Stimulated activated naive B cell treated with anti-CD40 and anti-IgM and Interleukin-4, amounts not matched to agents 10 μg/mL and 1 μg/mL and 100 μg/mL, for 72 hours (primary cell): ENCODE measurements around the gene MUSK.
"Not testable (repeated sequence)": the region's sequence is repeated elsewhere in the genome, so short reads cannot be mapped to it uniquely, and the experiment has no call there.

Experiments used
- ATAC-seq, 2 donors: fragments of 150-1000 bp; cut with Tn5 transposase; replicated peaks; 2 replicates each; pipeline ENCODE4 v1.10.0; 2021; ENCODE audit warnings: moderate library complexity in 1 of 2
- DNase-seq: peaks from one replicate; pipeline ENCODE4 v3.0.0; 2021
- H3K27ac Mint-ChIP-seq: one replicate; pipeline ENCODE4 v1.8.0; 2022; ENCODE audit warnings: mild to moderate bottlenecking, mixed read lengths
- H3K27me3 Mint-ChIP-seq, 2 donors: one replicate each; pipeline ENCODE4 v1.8.0; 2022; ENCODE audit warnings: mixed read lengths in 2 of 2
- H3K36me3 Mint-ChIP-seq, 2 donors: one replicate each; pipeline ENCODE4 v1.8.0; 2022; ENCODE audit warnings: mixed read lengths in 2 of 2, mild to moderate bottlenecking in 1 of 2
- H3K4me1 Mint-ChIP-seq, 2 donors: one replicate each; pipeline ENCODE4 v1.8.0; 2022; ENCODE audit warnings: mixed read lengths in 2 of 2, mild to moderate bottlenecking in 1 of 2
- H3K4me3 Mint-ChIP-seq, 2 donors: one replicate each; pipeline ENCODE4 v1.8.0; 2022; ENCODE audit warnings: mild to moderate bottlenecking in 2 of 2, mixed read lengths in 2 of 2, moderate library complexity in 1 of 2
- H3K9me3 Mint-ChIP-seq, 2 donors: one replicate each; pipeline ENCODE4 v1.8.0; 2022; ENCODE audit warnings: mixed read lengths in 2 of 2, mild to moderate bottlenecking in 1 of 2

Gene MUSK

GRCh38 chr9:110762783-110763182, 94.2 kb downstream of the MUSK start:
- no peak for DNase-seq
- Mint-ChIP-seq H3K9me3 (peaks cover 6 to 7% of the 10 kb centered on the region in 2 donors), H3K4me3 (no peak overlapping the region), H3K4me1 (no peaks in the 10 kb centered on the region), H3K27me3 (peaks cover 0 to 3% of the 10 kb centered on the region in 2 donors), H3K36me3 (no peaks in the 10 kb centered on the region), H3K27ac (no peak overlapping the region)
- no peak for ATAC-seq

GRCh38 chr9:110763568-110763967, 95.0 kb downstream of the MUSK start:
- H3K27ac Mint-ChIP-seq: no peak overlapping the region
- no peak for ATAC-seq
- H3K36me3 Mint-ChIP-seq: no peaks in the 10 kb centered on the region
- H3K4me3 Mint-ChIP-seq: no peak overlapping the region
- H3K27me3 Mint-ChIP-seq: peaks cover 0 to 3% of the 10 kb centered on the region in 2 donors
- H3K4me1 Mint-ChIP-seq: no peaks in the 10 kb centered on the region
- peaks cover 5 to 7% of the 10 kb centered on the region in 2 donors for H3K9me3 Mint-ChIP-seq
- no peak for DNase-seq

- Mint-ChIP-seq H3K27me3 (no peaks in the 10 kb centered on the region), H3K4me3 (no peak overlapping the region), H3K9me3 (peaks cover under 1 to 2% of the 10 kb centered on the region in 2 donors), H3K4me1 (no peaks in the 10 kb centered on the region), H3K27ac (no peak overlapping the region), H3K36me3 (no peaks in the 10 kb centered on the region)
- no peak for DNase-seq
- no peak for ATAC-seq
Measured at GRCh38 chr9:110764006-110764405, 95.4 kb downstream of the MUSK start.

GRCh38 chr9:110765926-110766325, 97.3 kb downstream of the MUSK start:
- Mint-ChIP-seq H3K27ac (no peak overlapping the region), H3K36me3 (no peaks in the 10 kb centered on the region), H3K9me3 (no peaks in the 10 kb centered on the region), H3K4me1 (no peaks in the 10 kb centered on the region), H3K27me3 (no peaks in the 10 kb centered on the region), H3K4me3 (no peak overlapping the region)
- DNase-seq (no peak), ATAC-seq (no peak)

GRCh38 chr9:110767559-110768063, 99.0 kb downstream of the MUSK start:
- ATAC-seq: no peak
- no peaks in the 10 kb centered on the region for H3K36me3 Mint-ChIP-seq
- no peaks in the 10 kb centered on the region for H3K27me3 Mint-ChIP-seq
- no peak overlapping the region for H3K27ac Mint-ChIP-seq
- no peaks in the 10 kb centered on the region for H3K9me3 Mint-ChIP-seq
- DNase-seq: no peak
- H3K4me1 Mint-ChIP-seq: no peaks in the 10 kb centered on the region
- no peak overlapping the region for H3K4me3 Mint-ChIP-seq

- Mint-ChIP-seq H3K4me3 (no peak overlapping the region), H3K36me3 (no peaks in the 10 kb centered on the region), H3K27ac (no peak overlapping the region), H3K27me3 (no peaks in the 10 kb centered on the region), H3K9me3 (no peaks in the 10 kb centered on the region), H3K4me1 (no peaks in the 10 kb centered on the region)
- DNase-seq (no peak), ATAC-seq (no peak)
Measured at GRCh38 chr9:110768886-110769285, 100.3 kb downstream of the MUSK start.

- H3K9me3 Mint-ChIP-seq: no peaks in the 10 kb centered on the region
- DNase-seq: no peak
- H3K4me3 Mint-ChIP-seq: no peak overlapping the region
- H3K4me1 Mint-ChIP-seq: no peaks in the 10 kb centered on the region
- ATAC-seq: no peak
- H3K27ac Mint-ChIP-seq: no peak overlapping the region
- H3K36me3 Mint-ChIP-seq: no peaks in the 10 kb centered on the region
- H3K27me3 Mint-ChIP-seq: no peaks in the 10 kb centered on the region
Measured at GRCh38 chr9:110769667-110770066, 101.1 kb downstream of the MUSK start.

GRCh38 chr9:110775724-110776123, 107.1 kb downstream of the MUSK start:
- Mint-ChIP-seq H3K4me1 (no peaks in the 10 kb centered on the region), H3K9me3 (no peaks in the 10 kb centered on the region), H3K4me3 (no peak overlapping the region), H3K36me3 (no peaks in the 10 kb centered on the region), H3K27ac (no peak overlapping the region), H3K27me3 (no peaks in the 10 kb centered on the region)
- DNase-seq (no peak), ATAC-seq (no peak)

GRCh38 chr9:110776221-110776620, 107.6 kb downstream of the MUSK start:
- Mint-ChIP-seq H3K27ac (no peak overlapping the region), H3K9me3 (no peaks in the 10 kb centered on the region), H3K4me1 (no peaks in the 10 kb centered on the region), H3K36me3 (no peaks in the 10 kb centered on the region), H3K4me3 (no peak overlapping the region), H3K27me3 (peaks cover 0 to 5% of the 10 kb centered on the region in 2 donors)
- DNase-seq (no peak), ATAC-seq (no peak)

- H3K27ac Mint-ChIP-seq: no peak overlapping the region
- H3K27me3 Mint-ChIP-seq: peaks cover 0 to 6% of the 10 kb centered on the region in 2 donors
- H3K4me3 Mint-ChIP-seq: no peak overlapping the region
- DNase-seq (no peak), ATAC-seq (no peak)
- no peaks in the 10 kb centered on the region for H3K9me3 Mint-ChIP-seq
- no peaks in the 10 kb centered on the region for H3K36me3 Mint-ChIP-seq
- no peaks in the 10 kb centered on the region for H3K4me1 Mint-ChIP-seq
Measured at GRCh38 chr9:110777196-110777875, 108.7 kb downstream of the MUSK start.

- ATAC-seq (no peak), DNase-seq (no peak)
- no peaks in the 10 kb centered on the region for H3K9me3 Mint-ChIP-seq
Measured at GRCh38 chr9:110777876-110778215, 109.3 kb downstream of the MUSK start.

GRCh38 chr9:110782701-110783100, 114.1 kb downstream of the MUSK start:
- Mint-ChIP-seq H3K9me3 (no peaks in the 10 kb centered on the region), H3K4me3 (no peak overlapping the region), H3K27ac (no peak overlapping the region)

More at GRCh38 chr9:110777876-110778215, 109.3 kb downstream of the MUSK start:
- Mint-ChIP-seq H3K27ac (no peak overlapping the region), H3K36me3 (no peaks in the 10 kb centered on the region), H3K27me3 (peaks cover 0 to 6% of the 10 kb centered on the region in 2 donors), H3K4me1 (no peaks in the 10 kb centered on the region), H3K4me3 (no peak overlapping the region)

GRCh38 chr9:110784309-110784708, 115.7 kb downstream of the MUSK start:
- Mint-ChIP-seq H3K36me3 (no peaks in the 10 kb centered on the region), H3K4me3 (no peak overlapping the region), H3K27me3 (peaks cover 0 to 6% of the 10 kb centered on the region in 2 donors), H3K4me1 (no peaks in the 10 kb centered on the region), H3K9me3 (no peaks in the 10 kb centered on the region), H3K27ac (no peak overlapping the region)
- DNase-seq (no peak), ATAC-seq (no peak)

More at GRCh38 chr9:110782701-110783100, 114.1 kb downstream of the MUSK start:
- H3K36me3 Mint-ChIP-seq: no peaks in the 10 kb centered on the region
- no peaks in the 10 kb centered on the region for H3K4me1 Mint-ChIP-seq
- peaks cover 0 to 6% of the 10 kb centered on the region in 2 donors for H3K27me3 Mint-ChIP-seq
- ATAC-seq: no peak
- DNase-seq: no peak

GRCh38 chr9:110785166-110785565, 116.6 kb downstream of the MUSK start:
- no peak overlapping the region for H3K27ac Mint-ChIP-seq
- H3K4me1 Mint-ChIP-seq: no peaks in the 10 kb centered on the region
- no peak overlapping the region for H3K4me3 Mint-ChIP-seq
- ATAC-seq (no peak), DNase-seq (no peak)
- H3K27me3 Mint-ChIP-seq: peaks cover 0 to 6% of the 10 kb centered on the region in 2 donors
- no peaks in the 10 kb centered on the region for H3K9me3 Mint-ChIP-seq
- H3K36me3 Mint-ChIP-seq: no peaks in the 10 kb centered on the region

- not testable (repeated sequence) for DNase-seq, ATAC-seq, H3K27me3 Mint-ChIP-seq, H3K27ac Mint-ChIP-seq, H3K4me3 Mint-ChIP-seq, H3K9me3 Mint-ChIP-seq, H3K4me1 Mint-ChIP-seq, H3K36me3 Mint-ChIP-seq
Measured at GRCh38 chr9:110788396-110788795, 119.8 kb downstream of the MUSK start.
